GM12872 (cell line): ENCODE results near the gene LRRC32.

Experiments
- CTCF ChIP-seq: IDR thresholded peaks from 3 replicates; pipeline ENCODE4 v1.5.1; 2011; ENCODE audit warnings: low read depth, mild to moderate bottlenecking, low read length, moderate library complexity; ENCODE audit not compliant: insufficient read depth

The LRRC32 gene

GRCh38 chr11:76670485-76671236 lies at the start of gene LRRC32:
LRRC32 (minus strand) TSS chr11:76670747; CDS start chr11:76665954, 4,793 bp downstream.
- TF ChIP-seq CTCF: no peak

GRCh38 chr11:76719686-76720085 lies 49.1 kb upstream of the LRRC32 start:
- TF ChIP-seq CTCF: no peak

GRCh38 chr11:76719281-76719680 lies 48.7 kb upstream of the LRRC32 start:
- TF ChIP-seq CTCF: no peak

GRCh38 chr11:76717816-76718215 lies 47.3 kb upstream of the LRRC32 start:
- TF ChIP-seq CTCF: no peak

GRCh38 chr11:76717369-76717768 lies 46.8 kb upstream of the LRRC32 start:
- TF ChIP-seq CTCF: no peak

GRCh38 chr11:76716268-76716667 lies 45.7 kb upstream of the LRRC32 start:
- TF ChIP-seq CTCF: no peak

- no peak for TF ChIP-seq CTCF
These were observed 43.9 kb upstream of the LRRC32 start for GRCh38 chr11:76714493-76714892.
